WERI-Rb-1 (cell line): Measurements from ENCODE around the gene PLCD3.
A peak's percentile ranks its signal among the peaks of the same experiment; 100 is the strongest.

Experiments used
- DNase-seq: peaks from one replicate; pipeline ENCODE4 v3.0.0-alpha.2; 2020
- H3K27ac ChIP-seq: fragments of 250-450 bp; sonication (Bioruptor Pico); 2 replicates; pipeline ENCODE4 v1.5.1; 2020; ENCODE audit warnings: mild to moderate bottlenecking, moderate library complexity
- H3K27me3 ChIP-seq: fragments of 250-450 bp; sonication (Bioruptor Pico); 2 replicates; pipeline ENCODE4 v1.5.1; 2021; ENCODE audit warnings: mild to moderate bottlenecking, low read depth, moderate library complexity; ENCODE audit not compliant: insufficient read depth, severe bottlenecking
- H3K36me3 ChIP-seq: fragments of 250-450 bp; sonication (Bioruptor Pico); 2 replicates; pipeline ENCODE4 v1.5.1; 2020; ENCODE audit warnings: mild to moderate bottlenecking, moderate library complexity
- H3K4me3 ChIP-seq: 2 replicates; pipeline ENCODE4 v1.5.1; 2011; ENCODE audit warnings: low read depth, mild to moderate bottlenecking, control low read depth, low read length
- H3K9me3 ChIP-seq: fragments of 250-450 bp; sonication (Bioruptor Pico); 2 replicates; pipeline ENCODE4 v1.5.1; 2021; ENCODE audit warnings: mild to moderate bottlenecking, moderate library complexity; ENCODE audit not compliant: severe bottlenecking
- TF ChIP-seq, protein P1 (sequence below): IDR thresholded peaks from 2 replicates; pipeline ENCODE4 v1.5.1; 2011; ENCODE audit warnings: low read depth, mild to moderate bottlenecking, control low read depth, inconsistent platforms, low read length

PLCD3 gene

DNA sequence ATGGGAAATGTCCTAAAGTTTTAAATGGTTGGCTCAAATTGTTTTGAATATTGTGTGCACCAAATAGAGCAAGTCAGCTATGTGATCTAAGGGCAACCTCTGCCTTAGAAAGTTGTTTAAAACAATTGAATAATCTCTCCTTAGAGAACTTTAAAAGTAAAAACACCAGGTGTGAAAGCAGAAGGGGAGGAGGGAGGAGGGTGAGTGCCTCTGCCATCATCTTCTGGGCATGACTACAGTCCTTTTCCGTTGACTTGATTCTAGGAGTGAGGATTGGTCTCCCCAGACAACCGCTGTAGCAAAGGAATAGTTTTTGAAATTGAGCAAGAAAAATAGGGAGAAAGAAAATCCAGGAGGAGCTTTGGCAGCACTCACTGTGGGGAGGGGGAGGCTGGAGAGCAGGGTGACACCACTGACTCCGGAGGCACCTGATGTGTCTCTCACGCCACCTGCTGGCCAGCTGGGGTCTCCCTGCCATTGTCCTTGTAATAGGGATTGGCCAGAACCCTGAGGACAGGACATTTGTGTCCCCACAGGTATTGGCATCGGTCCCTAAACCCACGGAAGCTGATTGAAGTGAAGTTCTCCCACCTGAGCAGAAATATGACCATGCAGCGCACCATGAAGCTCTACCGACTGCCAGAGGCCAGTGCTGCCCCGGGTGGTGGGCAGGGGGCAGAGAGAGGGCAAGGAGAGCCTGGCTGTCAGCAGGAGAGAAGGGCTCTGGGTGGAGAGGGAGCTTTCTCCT, 33.3 kb downstream of the PLCD3 start:
- no peak overlapping the region for H3K4me3 ChIP-seq
- peak; percentile 96 for DNase-seq
- TF ChIP-seq, protein P1, sequence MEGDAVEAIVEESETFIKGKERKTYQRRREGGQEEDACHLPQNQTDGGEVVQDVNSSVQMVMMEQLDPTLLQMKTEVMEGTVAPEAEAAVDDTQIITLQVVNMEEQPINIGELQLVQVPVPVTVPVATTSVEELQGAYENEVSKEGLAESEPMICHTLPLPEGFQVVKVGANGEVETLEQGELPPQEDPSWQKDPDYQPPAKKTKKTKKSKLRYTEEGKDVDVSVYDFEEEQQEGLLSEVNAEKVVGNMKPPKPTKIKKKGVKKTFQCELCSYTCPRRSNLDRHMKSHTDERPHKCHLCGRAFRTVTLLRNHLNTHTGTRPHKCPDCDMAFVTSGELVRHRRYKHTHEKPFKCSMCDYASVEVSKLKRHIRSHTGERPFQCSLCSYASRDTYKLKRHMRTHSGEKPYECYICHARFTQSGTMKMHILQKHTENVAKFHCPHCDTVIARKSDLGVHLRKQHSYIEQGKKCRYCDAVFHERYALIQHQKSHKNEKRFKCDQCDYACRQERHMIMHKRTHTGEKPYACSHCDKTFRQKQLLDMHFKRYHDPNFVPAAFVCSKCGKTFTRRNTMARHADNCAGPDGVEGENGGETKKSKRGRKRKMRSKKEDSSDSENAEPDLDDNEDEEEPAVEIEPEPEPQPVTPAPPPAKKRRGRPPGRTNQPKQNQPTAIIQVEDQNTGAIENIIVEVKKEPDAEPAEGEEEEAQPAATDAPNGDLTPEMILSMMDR = peak; percentile 99
- no peaks in the 10 kb centered on the region for H3K9me3 ChIP-seq
- H3K36me3 ChIP-seq = peaks cover 91% of the 10 kb centered on the region
- no peaks in the 10 kb centered on the region for H3K27me3 ChIP-seq
- H3K27ac ChIP-seq = no peak overlapping the region

DNA sequence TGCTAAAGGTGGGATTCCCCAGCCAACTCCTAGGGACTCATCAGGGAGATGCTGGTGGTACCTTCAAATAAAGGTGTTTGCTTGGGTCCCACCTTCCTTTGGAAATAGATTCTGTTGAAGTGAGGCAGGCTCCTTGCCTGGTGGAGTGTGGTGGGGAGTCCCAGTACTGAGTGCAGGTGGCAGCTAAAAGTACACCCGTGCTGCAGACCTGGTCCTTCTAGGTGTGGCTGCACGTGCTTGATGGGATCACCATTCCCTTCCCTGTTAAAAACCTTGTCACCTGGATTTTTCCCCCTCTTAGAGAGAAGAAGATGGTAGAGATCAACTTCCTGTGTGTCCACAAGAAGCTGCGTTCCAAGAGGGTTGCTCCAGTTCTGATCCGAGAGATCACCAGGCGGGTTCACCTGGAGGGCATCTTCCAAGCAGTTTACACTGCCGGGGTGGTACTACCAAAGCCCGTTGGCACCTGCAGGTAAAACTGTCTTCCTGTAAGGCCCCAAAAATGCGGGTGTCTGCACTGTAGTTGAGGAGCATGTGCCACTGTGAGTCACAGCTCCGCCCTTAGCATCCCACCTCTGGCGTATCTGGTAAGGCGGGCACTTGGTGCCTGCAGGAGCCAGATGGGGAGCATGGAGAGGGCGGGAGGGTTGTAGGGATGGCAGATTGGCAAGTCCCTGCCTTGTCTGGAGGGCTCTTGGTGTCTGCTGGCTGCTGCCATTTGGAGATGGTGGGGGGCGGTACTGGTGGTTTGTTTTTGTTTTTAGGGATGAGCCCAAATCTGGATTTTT, 34.0 kb downstream of the PLCD3 start:
- TF ChIP-seq, protein P1 = no peak
- DNase-seq = no peak
- no peak overlapping the region for H3K4me3 ChIP-seq
- peaks cover 91% of the 10 kb centered on the region for H3K36me3 ChIP-seq
- no peak overlapping the region for H3K27ac ChIP-seq
- no peaks in the 10 kb centered on the region for H3K9me3 ChIP-seq
- H3K27me3 ChIP-seq = no peaks in the 10 kb centered on the region

DNA sequence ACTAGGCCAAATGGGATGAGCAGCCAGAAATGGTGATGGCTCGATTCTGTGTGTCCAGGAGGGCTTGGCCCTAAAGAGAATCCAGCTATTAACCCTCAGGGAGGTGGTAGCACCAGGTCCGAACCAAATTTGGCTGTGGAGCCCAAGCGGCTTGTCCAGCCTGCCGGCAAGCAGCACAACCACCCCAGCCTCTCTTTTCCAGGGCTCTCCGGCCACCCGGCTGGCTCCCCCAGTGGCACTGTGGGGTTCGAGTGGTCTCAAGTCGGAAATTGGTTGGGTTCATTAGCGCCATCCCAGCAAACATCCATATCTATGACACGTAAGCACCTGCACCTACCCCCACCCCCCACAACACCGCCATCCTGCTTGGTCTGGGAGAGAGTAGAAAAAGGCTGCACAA, 35.4 kb downstream of the PLCD3 start:
- Histone ChIP-seq H3K27me3 (no peaks in the 10 kb centered on the region), H3K4me3 (no peak overlapping the region), H3K9me3 (no peaks in the 10 kb centered on the region), H3K27ac (no peak overlapping the region), H3K36me3 (peaks cover 91% of the 10 kb centered on the region)
- no peak for DNase-seq
- TF ChIP-seq, protein P1 = no peak

DNA sequence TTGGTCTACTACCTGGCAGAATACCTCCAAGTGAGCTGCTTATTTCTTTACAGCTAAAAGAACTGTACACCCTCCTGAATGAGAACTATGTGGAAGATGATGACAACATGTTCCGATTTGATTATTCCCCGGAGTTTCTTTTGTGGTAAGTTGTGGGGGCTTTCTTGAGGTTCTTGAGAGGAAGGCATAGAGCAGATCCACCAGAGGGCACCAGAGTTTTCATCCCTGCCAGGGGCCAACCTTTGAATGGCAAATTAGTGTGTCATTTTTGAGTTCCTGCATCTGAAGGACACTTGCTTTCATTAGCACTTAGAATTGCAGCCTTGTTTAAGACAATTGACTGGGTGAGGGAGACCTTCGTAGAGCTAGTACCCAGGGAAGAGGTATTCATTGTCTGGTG, 36.2 kb downstream of the PLCD3 start:
- Histone ChIP-seq H3K9me3 (no peaks in the 10 kb centered on the region), H3K27me3 (no peaks in the 10 kb centered on the region), H3K4me3 (no peak overlapping the region), H3K36me3 (peaks cover 94% of the 10 kb centered on the region), H3K27ac (no peak overlapping the region)
- TF ChIP-seq, protein P1 = peak; percentile 69
- peak; percentile 45 for DNase-seq

DNA sequence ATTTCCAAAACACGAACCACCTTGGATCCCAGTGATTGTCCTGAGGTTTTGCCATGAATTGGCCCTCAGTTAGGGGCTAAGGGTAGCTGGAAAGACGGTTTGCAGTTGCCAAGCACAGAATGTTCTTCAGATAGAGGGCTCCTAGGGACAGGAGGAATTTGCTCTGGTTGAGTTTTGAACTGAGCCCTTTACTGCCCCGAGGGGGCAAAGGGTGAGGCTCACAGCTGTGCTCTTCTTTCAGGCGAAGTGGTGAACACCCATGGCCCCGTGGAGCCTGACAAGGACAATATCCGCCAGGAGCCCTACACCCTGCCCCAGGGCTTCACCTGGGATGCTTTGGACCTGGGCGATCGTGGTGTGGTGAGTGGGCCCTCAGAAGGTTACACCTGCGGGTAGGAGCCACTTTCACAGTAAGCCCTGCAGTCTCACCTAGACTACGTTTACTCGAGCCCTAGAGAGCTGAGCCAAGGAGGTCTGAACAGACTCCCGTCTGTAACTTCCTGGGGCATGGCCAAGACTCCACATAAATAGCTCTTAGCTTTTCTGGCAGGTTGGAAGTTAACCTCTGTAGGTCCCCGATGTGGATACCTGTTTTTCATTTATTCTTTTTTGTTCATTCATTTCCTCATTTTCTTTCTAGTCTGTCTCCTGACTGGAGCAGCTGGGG, 38.7 kb downstream of the PLCD3 start:
- Histone ChIP-seq H3K9me3 (no peaks in the 10 kb centered on the region), H3K4me3 (no peak overlapping the region), H3K27ac (no peak overlapping the region), H3K36me3 (peaks cover 100% of the 10 kb centered on the region), H3K27me3 (no peaks in the 10 kb centered on the region)
- TF ChIP-seq, protein P1 = no peak
- no peak for DNase-seq
